Measurements from ENCODE around the gene TLE4.

- TF ChIP-seq EZH2 (IDR thresholded peaks at IDR 0.05; ENCODE audit: low read length, unreplicated experiment) = no peak
- no peak for TF ChIP-seq CTCF (conservative IDR thresholded peaks at IDR 0.05; ENCODE audit: low read depth, low read length)
Observed at GRCh38 chr9:79630521-79631403, 59.0 kb downstream of the TLE4 start.

All from PC-3 (cell line).